MM.1S (cell line): ENCODE measurements around the gene RABEP1.

ENCODE experiments used
- CTCF ChIP-seq: fragments of 300-600 bp; sonication (generic); IDR thresholded peaks from 2 replicates; pipeline ENCODE4 v1.5.1; 2016; ENCODE audit warnings: antibody characterized with exemption, low read length, mixed read lengths
- EZH2 ChIP-seq: fragments of 300-600 bp; sonication (generic); optimal IDR thresholded peaks from 2 replicates; pipeline ENCODE3; 2017; ENCODE audit warnings: low read depth, mild to moderate bottlenecking, antibody characterized with exemption, low read length, mixed read lengths
- EZH2phosphoT487 ChIP-seq: fragments of 300-600 bp; sonication (generic); IDR thresholded peaks from 2 replicates; pipeline ENCODE4 v1.6.1; 2018; ENCODE audit warnings: antibody characterized with exemption, low read length

- TF ChIP-seq CTCF (peak; percentile 84), EZH2 (no peak), EZH2phosphoT487 (no peak)
These were observed 44.5 kb upstream of the RABEP1 start for GRCh38 chr17:5237541-5238016.
